ENCODE results near the gene GRAP2.

GRCh38 chr22:39900306-39901227, at the start of gene GRAP2:
- no peak for TF ChIP-seq EZH2 (IDR thresholded peaks at IDR 0.05)
- no peak for TF ChIP-seq EZH2phosphoT487 (IDR thresholded peaks at IDR 0.05; ENCODE audit: borderline replicate concordance)
- TF ChIP-seq, protein P1, sequence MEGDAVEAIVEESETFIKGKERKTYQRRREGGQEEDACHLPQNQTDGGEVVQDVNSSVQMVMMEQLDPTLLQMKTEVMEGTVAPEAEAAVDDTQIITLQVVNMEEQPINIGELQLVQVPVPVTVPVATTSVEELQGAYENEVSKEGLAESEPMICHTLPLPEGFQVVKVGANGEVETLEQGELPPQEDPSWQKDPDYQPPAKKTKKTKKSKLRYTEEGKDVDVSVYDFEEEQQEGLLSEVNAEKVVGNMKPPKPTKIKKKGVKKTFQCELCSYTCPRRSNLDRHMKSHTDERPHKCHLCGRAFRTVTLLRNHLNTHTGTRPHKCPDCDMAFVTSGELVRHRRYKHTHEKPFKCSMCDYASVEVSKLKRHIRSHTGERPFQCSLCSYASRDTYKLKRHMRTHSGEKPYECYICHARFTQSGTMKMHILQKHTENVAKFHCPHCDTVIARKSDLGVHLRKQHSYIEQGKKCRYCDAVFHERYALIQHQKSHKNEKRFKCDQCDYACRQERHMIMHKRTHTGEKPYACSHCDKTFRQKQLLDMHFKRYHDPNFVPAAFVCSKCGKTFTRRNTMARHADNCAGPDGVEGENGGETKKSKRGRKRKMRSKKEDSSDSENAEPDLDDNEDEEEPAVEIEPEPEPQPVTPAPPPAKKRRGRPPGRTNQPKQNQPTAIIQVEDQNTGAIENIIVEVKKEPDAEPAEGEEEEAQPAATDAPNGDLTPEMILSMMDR (IDR thresholded peaks at IDR 0.05 in 2 of 3, conservative IDR thresholded peaks at IDR 0.05 in 1 of 3; ENCODE audit: borderline replicate concordance in 1 of 3, insufficient read depth in 1 of 3, low read depth in 2 of 3, low read length in 2 of 3), result no peak
- TF ChIP-seq SP1 (IDR thresholded peaks at IDR 0.05; ENCODE audit: low read depth), result no peak
- no peak for TF ChIP-seq RAD21 (IDR thresholded peaks at IDR 0.05; ENCODE audit: low read depth)
- no peak for TF ChIP-seq JUND (IDR thresholded peaks at IDR 0.05)
- no peak for TF ChIP-seq SRF (IDR thresholded peaks at IDR 0.05; ENCODE audit: low read depth)
- no peak for TF ChIP-seq POLR2AphosphoS5 (IDR thresholded peaks at IDR 0.05; ENCODE audit: low read depth, low read length)
- TF ChIP-seq ZNF274 (IDR thresholded peaks at IDR 0.05; ENCODE audit: low read depth, low read length), result no peak
- no peak for TF ChIP-seq ZFX (IDR thresholded peaks at IDR 0.05)
- TF ChIP-seq SIN3A (IDR thresholded peaks at IDR 0.05; ENCODE audit: low read depth), result no peak
- TF ChIP-seq, protein P2, sequence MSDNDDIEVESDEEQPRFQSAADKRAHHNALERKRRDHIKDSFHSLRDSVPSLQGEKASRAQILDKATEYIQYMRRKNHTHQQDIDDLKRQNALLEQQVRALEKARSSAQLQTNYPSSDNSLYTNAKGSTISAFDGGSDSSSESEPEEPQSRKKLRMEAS (IDR thresholded peaks at IDR 0.05), result no peak
- no peak for TF ChIP-seq EGR1 (IDR thresholded peaks at IDR 0.05; ENCODE audit: low read depth)
